Cardiac ventricle fibroblast (primary cell): ENCODE measurements around the gene PSMC5. TPM values are rescaled to one million over a fixed set of nuclear protein-coding genes. Genes with fewer than 3 reads are reported as not detected.

Experiments used
- total RNA-seq: library from RNA; depleted of rRNA; stranded (reverse); fragments of >200 nt; gene quantifications from 2 replicates; pipeline ENCODE4 v1.2.3, GENCODE V29; 2015

The PSMC5 gene
- total RNA-seq, result 80.7 and 81.3 TPM in 2 replicates

GRCh38 chr17:63827002-63827800, at the start of gene PSMC5, which contains the start of gene FTSJ3:
TSS of gene PSMC5 (plus strand) at chr17:63827431. CDS start at chr17:63827491, 60 bp downstream.
TSS of gene FTSJ3 (minus strand) at chr17:63827663. CDS start at chr17:63826902, 761 bp downstream.

GRCh38 chr17:63842540-63843386, 15.5 kb downstream of the PSMC5 start, which contains the start of gene SMARCD2:
TSS of gene SMARCD2 (minus strand) at chr17:63842685. CDS start at chr17:63842674, 11 bp downstream.

DNA sequence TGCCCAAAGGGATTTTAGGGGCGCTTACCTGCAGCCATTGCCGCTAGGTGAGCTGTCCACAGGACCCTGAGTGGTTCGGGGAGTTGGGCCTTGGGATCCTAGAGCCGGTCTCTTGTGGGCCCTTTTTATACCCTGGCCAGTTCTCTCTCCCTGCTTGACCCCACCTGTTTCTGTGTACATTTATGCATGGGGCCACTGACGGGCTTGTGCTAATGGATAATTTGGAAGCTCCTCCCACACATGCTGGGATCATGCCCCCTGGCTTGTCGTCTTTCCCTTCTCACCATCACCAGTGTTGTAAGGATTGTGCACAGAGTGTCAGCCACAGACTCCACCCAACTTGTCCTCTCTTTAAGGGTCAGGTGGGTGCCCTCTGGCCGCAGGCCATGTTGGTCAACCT, 46.3 kb downstream of the PSMC5 start, which contains the start of gene CSH2:
Gene CSH2, minus strand, starts transcription at position 101 of the 400 bp plus-strand sequence. Its CDS starts 63 bp downstream, at position 38.

Other genes with a start within 250 kb of the PSMC5 start
- gene TACO1, start 226.5 kb upstream of the PSMC5 start, total RNA-seq, result 10.7 and 13.4 TPM in 2 replicates
- gene MAP3K3, start 205.0 kb upstream of the PSMC5 start, total RNA-seq, result 17.0 and 25.6 TPM in 2 replicates
- gene LIMD2, start 127.3 kb upstream of the PSMC5 start, total RNA-seq, result 20.4 and 23.7 TPM in 2 replicates
- 12.0 and 14.9 TPM in 2 replicates for gene STRADA, start 85.6 kb upstream of the PSMC5 start, total RNA-seq
- 52.9 and 72.8 TPM in 2 replicates for gene CCDC47, start 53.8 kb upstream of the PSMC5 start, total RNA-seq
- gene DDX42, start 53.3 kb upstream of the PSMC5 start, total RNA-seq, result 45.7 and 60.6 TPM in 2 replicates
- gene FTSJ3, start 232 bp downstream of the PSMC5 start, total RNA-seq, result 28.4 and 29.6 TPM in 2 replicates
- gene SMARCD2, start 15.3 kb downstream of the PSMC5 start, total RNA-seq, result 166 and 206 TPM in 2 replicates
- gene CSH2, start 46.2 kb downstream of the PSMC5 start, total RNA-seq, result not detected in 2 replicates
- not detected in 2 replicates for gene GH2, start 54.5 kb downstream of the PSMC5 start, total RNA-seq
- gene CSH1, start 69.1 kb downstream of the PSMC5 start, total RNA-seq, result not detected in 2 replicates
- not detected in 2 replicates for gene CSHL1, start 83.8 kb downstream of the PSMC5 start, total RNA-seq
- not detected in 2 replicates for gene GH1, start 91.4 kb downstream of the PSMC5 start, total RNA-seq
- gene CD79B, start 104.9 kb downstream of the PSMC5 start, total RNA-seq, result 0.31 and 1.0 TPM in 2 replicates
- gene SCN4A, start 145.5 kb downstream of the PSMC5 start, total RNA-seq, result not detected in 2 replicates
- 0.49 and 0.69 TPM in 2 replicates for gene PRR29, start 170.9 kb downstream of the PSMC5 start, total RNA-seq
- gene ICAM2, start 193.2 kb downstream of the PSMC5 start, total RNA-seq, result 12.2 and 17.6 TPM in 2 replicates